Natural killer cell (primary cell): ENCODE measurements around the gene PAPLN. TPM values are rescaled to one million over a fixed set of nuclear protein-coding genes. Genes with fewer than 3 reads are reported as not detected.

ENCODE experiments used
- ATAC-seq, 3 donors: fragments of 150-1000 bp in 2 of 3; fragments of 200-7000 bp in 1 of 3; cut with Tn5 transposase; 1 replicate in 1 of 3; 2 replicates in 2 of 3; pipeline ENCODE4 v1.10.0; 2021; ENCODE audit warnings: mild to moderate bottlenecking in 2 of 3, moderate library complexity in 2 of 3
- DNase-seq, 2 donors: peaks; one replicate each; pipeline versions ENCODE4 v3.0.0 to v3.0.0-alpha.2; 2013 to 2021; ENCODE audit warnings: mixed read lengths in 1 of 2
- H3K27ac ChIP-seq: one replicate; pipeline ENCODE4 v1.5.1; 2013; ENCODE audit warnings: mild to moderate bottlenecking, low read length
- H3K27me3 ChIP-seq: one replicate; pipeline ENCODE4 v1.6.1; 2013; ENCODE audit warnings: low read length; ENCODE audit not compliant: control insufficient read depth, insufficient read depth
- H3K36me3 ChIP-seq: one replicate; pipeline ENCODE4 v1.6.1; 2013; ENCODE audit warnings: low read length; ENCODE audit not compliant: control insufficient read depth, insufficient read depth
- H3K4me1 ChIP-seq: one replicate; pipeline ENCODE4 v1.6.1; 2013; ENCODE audit warnings: low read length; ENCODE audit not compliant: control insufficient read depth, insufficient read depth
- H3K4me3 ChIP-seq: one replicate; pipeline ENCODE4 v1.5.1; 2013; ENCODE audit warnings: low read length
- H3K9me3 ChIP-seq: one replicate; pipeline ENCODE4 v1.6.1; 2013; ENCODE audit warnings: low read length; ENCODE audit not compliant: control insufficient read depth, insufficient read depth
- H3K27ac Mint-ChIP-seq, 2 donors: one replicate each; pipeline ENCODE4 v1.8.0; 2022; ENCODE audit warnings: mild to moderate bottlenecking in 2 of 2, mixed read lengths in 2 of 2, moderate library complexity in 1 of 2
- H3K27me3 Mint-ChIP-seq, 2 donors: one replicate each; pipeline ENCODE4 v1.8.0; 2022; ENCODE audit warnings: low read depth in 2 of 2, mixed read lengths in 2 of 2
- H3K36me3 Mint-ChIP-seq: one replicate; pipeline ENCODE4 v1.8.0; 2022; ENCODE audit warnings: mixed read lengths
- H3K4me1 Mint-ChIP-seq, 2 donors: one replicate each; pipeline ENCODE4 v1.8.0; 2022; ENCODE audit warnings: mixed read lengths in 2 of 2
- H3K4me3 Mint-ChIP-seq: one replicate; pipeline ENCODE4 v1.8.0; 2022; ENCODE audit warnings: mild to moderate bottlenecking, moderate library complexity, mixed read lengths
- H3K9me3 Mint-ChIP-seq, 2 donors: one replicate each; pipeline ENCODE4 v1.8.0; 2022; ENCODE audit warnings: mixed read lengths in 2 of 2
- CTCF ChIP-seq: fragments of 200-600 bp; IDR thresholded peaks from one replicate; pipeline ENCODE4 v1.8.0; 2022; ENCODE audit warnings: antibody characterized with exemption
- WGBS: methylation state at CpG from one replicate; pipeline ENCODE4 v1.1.7; 2013; ENCODE audit warnings: missing lambda C conversion rate; ENCODE audit not compliant: insufficient coverage; 5-methylcytosine and 5-hydroxymethylcytosine counted together
- intact Hi-C: fragments of 100-400 bp; cut with micrococcal nuclease; formaldehyde crosslinking; loops from one replicate; pipeline ENCODE4 v1.14.2; 2022
- total RNA-seq, 4 donors: library from RNA; stranded (reverse); fragments of 120-200 nt in 1 of 4; gene quantifications; one replicate each; pipeline versions ENCODE4 v1.2.3 to v1.2.4, GENCODE V29; 2013 to 2022

The PAPLN gene
- total RNA-seq, 3 donors from 2014 or later (not counting 1 experiment from before 2014, with no cell fraction given) = 0.24 to 0.70 (median 0.34) TPM

DNA sequence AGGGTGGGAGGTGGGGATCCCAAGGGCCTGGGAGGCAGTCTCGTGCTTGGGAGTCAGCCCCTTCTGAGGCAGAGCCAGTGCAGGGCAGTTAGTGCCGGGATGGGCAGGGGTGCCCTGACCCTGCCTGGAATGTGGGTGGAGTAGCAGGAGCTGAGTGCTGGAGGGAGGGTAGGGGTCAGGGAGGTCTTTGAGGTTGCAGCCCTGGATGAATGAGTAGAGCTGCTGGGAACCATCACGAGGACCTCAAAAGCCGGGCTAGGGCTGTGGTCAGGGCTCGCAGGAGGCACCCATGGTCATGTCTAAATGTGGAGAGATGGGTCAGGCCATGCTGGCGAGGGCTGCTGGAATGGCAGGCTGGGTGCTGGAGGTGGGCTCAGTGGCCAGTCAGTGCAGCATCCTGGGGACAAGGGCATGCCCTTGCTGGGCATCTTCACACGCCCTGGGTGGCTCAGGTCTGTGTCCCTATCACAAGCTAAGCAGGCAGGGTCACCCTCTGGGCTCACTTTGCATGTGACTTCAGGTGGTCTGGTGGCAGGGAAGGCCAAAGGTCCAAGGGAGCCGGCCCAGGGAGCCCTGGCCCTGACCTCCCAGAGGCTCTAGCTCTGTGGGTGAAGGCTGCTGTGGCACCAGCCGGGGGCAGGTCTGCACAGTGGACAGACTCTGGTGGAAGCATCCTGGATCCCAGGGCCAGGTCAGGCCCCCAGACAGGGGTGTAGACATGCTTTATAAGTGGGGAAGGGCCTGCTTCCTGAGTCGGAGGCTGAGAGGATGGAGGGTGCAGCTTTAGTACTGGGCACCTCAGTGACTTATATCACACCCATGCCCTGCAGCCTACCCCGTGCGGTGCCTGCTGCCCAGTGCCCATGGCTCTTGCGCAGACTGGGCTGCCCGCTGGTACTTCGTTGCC is 24.5 kb downstream of the PAPLN start:
- H3K27ac Mint-ChIP-seq = no peak overlapping the region
- no peaks in the 10 kb centered on the region for H3K9me3 ChIP-seq
- peaks cover 0 to 4% of the 10 kb centered on the region in 2 donors for H3K27me3 Mint-ChIP-seq
- no peak overlapping the region for H3K4me3 Mint-ChIP-seq
- H3K27ac ChIP-seq = no peak overlapping the region
- ATAC-seq (no peak), DNase-seq (no peak)
- TF ChIP-seq CTCF = no peak
- no peaks in the 10 kb centered on the region for H3K9me3 Mint-ChIP-seq
- 91% methylated on average over 15 of the region's 15 CpGs for WGBS
- no peak overlapping the region for H3K4me3 ChIP-seq
- no peaks in the 10 kb centered on the region for H3K36me3 Mint-ChIP-seq
- H3K4me1 Mint-ChIP-seq = no peaks in the 10 kb centered on the region
- H3K4me1 ChIP-seq = no peaks in the 10 kb centered on the region
- no peaks in the 10 kb centered on the region for H3K36me3 ChIP-seq
- intact Hi-C loops = no loop called here
- no peaks in the 10 kb centered on the region for H3K27me3 ChIP-seq

DNA sequence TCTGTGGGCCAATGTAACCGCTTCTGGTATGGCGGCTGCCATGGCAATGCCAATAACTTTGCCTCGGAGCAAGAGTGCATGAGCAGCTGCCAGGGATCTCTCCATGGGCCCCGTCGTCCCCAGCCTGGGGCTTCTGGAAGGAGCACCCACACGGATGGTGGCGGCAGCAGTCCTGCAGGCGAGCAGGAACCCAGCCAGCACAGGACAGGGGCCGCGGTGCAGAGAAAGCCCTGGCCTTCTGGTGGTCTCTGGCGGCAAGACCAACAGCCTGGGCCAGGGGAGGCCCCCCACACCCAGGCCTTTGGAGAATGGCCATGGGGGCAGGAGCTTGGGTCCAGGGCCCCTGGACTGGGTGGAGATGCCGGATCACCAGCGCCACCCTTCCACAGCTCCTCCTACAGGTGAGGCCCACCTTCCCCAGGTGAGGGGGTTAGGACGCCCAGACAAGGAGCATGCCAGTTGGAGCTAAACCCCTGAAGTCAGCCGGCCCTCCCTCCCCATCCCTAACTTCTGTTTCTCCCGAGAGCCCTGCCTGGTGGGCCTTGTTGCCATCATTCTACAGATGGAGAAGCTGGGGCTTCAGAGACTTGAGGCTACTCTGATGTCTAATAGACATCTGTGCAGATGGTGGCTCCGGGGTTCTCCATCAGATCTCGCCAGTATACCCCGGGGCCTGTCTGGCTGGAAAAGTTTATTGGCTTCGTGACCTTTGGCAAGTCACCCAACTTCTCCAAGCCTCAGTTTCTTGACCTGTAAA is 25.3 kb downstream of the PAPLN start:
- H3K27me3 Mint-ChIP-seq = peaks cover 0 to 4% of the 10 kb centered on the region in 2 donors
- no peak overlapping the region for H3K27ac Mint-ChIP-seq
- intact Hi-C loops = no loop called here
- ATAC-seq (no peak), DNase-seq (no peak)
- TF ChIP-seq CTCF = no peak
- H3K4me1 Mint-ChIP-seq = no peaks in the 10 kb centered on the region
- Histone ChIP-seq H3K4me1 (no peaks in the 10 kb centered on the region), H3K27ac (no peak overlapping the region), H3K36me3 (no peaks in the 10 kb centered on the region), H3K27me3 (no peaks in the 10 kb centered on the region), H3K9me3 (no peaks in the 10 kb centered on the region), H3K4me3 (no peak overlapping the region)
- 93% methylated on average over 20 of the region's 20 CpGs for WGBS
- H3K9me3 Mint-ChIP-seq = no peaks in the 10 kb centered on the region
- H3K36me3 Mint-ChIP-seq = no peaks in the 10 kb centered on the region
- no peak overlapping the region for H3K4me3 Mint-ChIP-seq

DNA sequence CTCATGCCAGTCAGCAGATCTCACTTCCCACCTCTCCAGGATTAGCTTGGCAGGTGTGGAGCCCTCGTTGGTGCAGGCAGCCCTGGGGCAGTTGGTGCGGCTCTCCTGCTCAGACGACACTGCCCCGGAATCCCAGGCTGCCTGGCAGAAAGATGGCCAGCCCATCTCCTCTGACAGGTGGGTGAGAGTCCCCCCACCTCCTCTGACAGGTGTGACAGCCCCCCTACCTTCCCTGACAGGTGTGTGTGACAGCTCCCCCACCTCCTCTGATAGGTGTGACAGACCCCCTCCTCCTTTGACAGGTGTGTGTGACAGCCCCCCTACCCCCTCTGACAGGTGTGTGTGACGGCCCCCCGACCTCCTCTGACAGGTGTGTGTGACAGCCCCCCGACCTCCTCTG is 26.3 kb downstream of the PAPLN start:
- no peak overlapping the region for H3K4me3 ChIP-seq
- H3K27me3 ChIP-seq = no peaks in the 10 kb centered on the region
- 83% methylated on average over 7 of the region's 7 CpGs for WGBS
- intact Hi-C loops = no loop called here
- Mint-ChIP-seq H3K27me3 (peaks cover 0 to 8% of the 10 kb centered on the region in 2 donors), H3K4me1 (peaks cover 0 to 4% of the 10 kb centered on the region in 2 donors), H3K9me3 (no peaks in the 10 kb centered on the region), H3K36me3 (no peaks in the 10 kb centered on the region), H3K27ac (no peak overlapping the region), H3K4me3 (no peak overlapping the region)
- ATAC-seq (no peak), DNase-seq (no peak)
- no peaks in the 10 kb centered on the region for H3K4me1 ChIP-seq
- H3K36me3 ChIP-seq = no peaks in the 10 kb centered on the region
- no peak overlapping the region for H3K27ac ChIP-seq
- no peaks in the 10 kb centered on the region for H3K9me3 ChIP-seq
- no peak for TF ChIP-seq CTCF
